Measurements from ENCODE around the gene C17orf113. TPM values are rescaled to one million over a fixed set of nuclear protein-coding genes. Genes with fewer than 3 reads are reported as not detected.

C17orf113 gene
- total and polyA plus RNA-seq, 5 donors from 2014 or later = 0.09 to 0.46 (median 0.33) TPM

DNA sequence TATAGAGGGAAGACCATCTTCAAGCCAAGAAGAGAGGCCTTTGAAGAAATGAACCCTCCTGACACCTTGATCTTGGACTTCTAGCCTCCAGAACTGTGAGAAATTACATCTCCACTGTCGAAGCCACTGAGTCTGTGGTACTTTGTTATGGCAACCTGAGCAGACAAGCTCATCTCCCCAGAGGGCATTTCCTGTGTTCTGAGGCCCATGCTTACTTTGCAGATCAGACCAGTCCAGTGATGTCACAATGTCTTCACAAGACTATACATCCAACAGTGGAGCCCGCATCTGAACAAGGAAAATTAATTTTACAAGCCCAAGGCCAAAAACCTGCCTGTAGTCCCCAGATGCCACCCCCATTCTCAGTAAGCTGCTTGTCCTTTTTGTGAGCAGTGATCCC, 14.8 kb upstream of the C17orf113 start:
- no peak overlapping the region for H3K27ac Mint-ChIP-seq

DNA sequence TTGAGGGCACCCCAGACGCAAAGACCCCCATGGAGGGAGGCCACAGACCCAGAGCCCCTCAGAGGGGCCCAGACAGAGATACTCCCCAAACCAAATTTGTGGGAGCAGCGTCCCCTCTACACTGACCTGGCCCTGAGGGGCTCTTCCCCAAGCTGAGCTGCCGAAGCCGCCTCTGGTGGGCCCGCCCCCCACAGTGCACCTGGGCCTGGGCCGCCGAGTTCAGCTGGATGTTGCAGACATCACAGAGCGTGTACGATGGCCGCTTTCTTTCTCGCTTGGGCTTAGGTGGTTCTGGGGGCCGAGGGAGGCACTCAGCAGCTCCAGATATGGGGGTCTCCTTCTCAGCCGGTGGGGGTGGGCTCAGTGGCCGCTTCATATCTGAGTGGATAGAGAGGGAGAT, 12.3 kb upstream of the C17orf113 start:
- H3K36me3 ChIP-seq (ENCODE audit: control insufficient read depth, insufficient read depth, low read length) = no peaks in the 10 kb centered on the region
- H3K9me3 ChIP-seq (ENCODE audit: control insufficient read depth in 2 of 2, low read length in 2 of 2) = no peaks in the 10 kb centered on the region
- peaks cover 0 to 19% (median 7%) of the 10 kb centered on the region in 4 donors for H3K4me1 Mint-ChIP-seq
- no peaks in the 10 kb centered on the region for H3K36me3 Mint-ChIP-seq
- no peak overlapping the region for H3K4me3 ChIP-seq (ENCODE audit: low read depth, low read length)
- DNase-seq = no peak
- H3K27ac Mint-ChIP-seq = no peak overlapping the region
- no peak overlapping the region for H3K27ac ChIP-seq (ENCODE audit: insufficient read depth, low read length, poor library complexity, severe bottlenecking)
- no peaks in the 10 kb centered on the region for H3K4me1 ChIP-seq (ENCODE audit: control insufficient read depth, insufficient read depth, low read length, poor library complexity, severe bottlenecking)
- no peak for ATAC-seq (ENCODE audit: low read depth in 2 of 2)
- no peak overlapping the region for H3K4me3 Mint-ChIP-seq
- H3K27me3 ChIP-seq (ENCODE audit: control insufficient read depth, insufficient read depth, low read length) = no peaks in the 10 kb centered on the region
- H3K9me3 Mint-ChIP-seq = no peaks in the 10 kb centered on the region
- peaks cover 16% of the 10 kb centered on the region for H3K27me3 Mint-ChIP-seq

More for the DNA sequence above, 14.8 kb upstream of the C17orf113 start:
- Mint-ChIP-seq H3K4me1 (peaks cover 0 to 19% (median 5%) of the 10 kb centered on the region in 4 donors), H3K9me3 (no peaks in the 10 kb centered on the region), H3K4me3 (no peak overlapping the region), H3K27me3 (peaks cover 12% of the 10 kb centered on the region), H3K36me3 (no peaks in the 10 kb centered on the region)
- no peaks in the 10 kb centered on the region for H3K4me1 ChIP-seq (ENCODE audit: control insufficient read depth, insufficient read depth, low read length, poor library complexity, severe bottlenecking)
- no peaks in the 10 kb centered on the region for H3K36me3 ChIP-seq (ENCODE audit: control insufficient read depth, insufficient read depth, low read length)
- ATAC-seq (ENCODE audit: low read depth in 2 of 2) (no peak), DNase-seq (peak in 1 of 3 donors; percentile 34)
- H3K27me3 ChIP-seq (ENCODE audit: control insufficient read depth, insufficient read depth, low read length) = no peaks in the 10 kb centered on the region
- no peaks in the 10 kb centered on the region for H3K9me3 ChIP-seq (ENCODE audit: control insufficient read depth in 2 of 2, low read length in 2 of 2)
- H3K4me3 ChIP-seq (ENCODE audit: low read depth, low read length) = no peak overlapping the region
- H3K27ac ChIP-seq (ENCODE audit: insufficient read depth, low read length, poor library complexity, severe bottlenecking) = no peak overlapping the region

DNA sequence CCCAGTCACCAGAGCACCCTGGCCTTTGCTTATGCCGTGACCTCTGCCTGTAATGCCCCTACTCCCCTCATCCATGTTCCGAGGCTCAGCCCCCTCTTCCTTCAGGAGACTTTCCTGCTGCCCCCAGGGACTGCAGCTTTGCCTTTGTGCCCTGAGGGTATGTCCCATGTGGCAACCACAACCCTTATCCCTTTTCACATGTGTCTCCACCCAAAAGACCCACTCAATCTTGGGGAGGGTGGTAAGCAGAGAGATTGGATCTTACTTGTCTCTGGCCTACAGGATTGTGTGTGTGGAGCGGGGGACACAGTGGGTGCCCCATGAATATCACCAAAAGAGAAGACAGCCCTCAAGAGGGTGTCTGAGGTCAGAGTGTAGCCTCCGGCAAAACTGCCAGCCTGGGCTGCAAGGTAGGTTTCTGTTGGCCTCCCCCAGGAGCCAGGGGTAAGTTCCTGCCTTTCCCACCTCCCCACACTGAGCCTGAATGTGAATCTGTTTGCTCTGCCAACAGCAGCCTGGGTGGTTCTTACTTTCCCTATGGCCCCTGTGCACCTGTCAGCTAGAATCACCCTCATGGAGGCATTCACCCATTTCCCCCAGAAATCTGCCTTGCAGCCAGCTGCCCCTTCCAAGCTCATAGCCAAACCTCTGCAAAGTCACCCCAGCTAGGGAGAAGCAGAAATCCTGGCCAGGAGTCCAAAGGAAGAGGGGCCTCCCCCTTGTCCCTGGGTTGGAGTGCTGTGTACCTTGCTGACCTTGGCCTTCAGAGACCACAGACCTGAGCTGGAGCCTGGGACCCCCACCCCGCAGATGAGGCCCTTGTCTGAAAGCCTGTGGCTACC, 11.5 kb upstream of the C17orf113 start:
- no peak overlapping the region for H3K27ac ChIP-seq (ENCODE audit: insufficient read depth, low read length, poor library complexity, severe bottlenecking)
- Mint-ChIP-seq H3K36me3 (no peaks in the 10 kb centered on the region), H3K27me3 (peaks cover 12% of the 10 kb centered on the region), H3K27ac (no peak overlapping the region), H3K9me3 (peaks cover 0 to 3% (median 0%) of the 10 kb centered on the region in 7 donors), H3K4me1 (peaks cover 0 to 17% (median 7%) of the 10 kb centered on the region in 4 donors), H3K4me3 (no peak overlapping the region)
- DNase-seq (no peak), ATAC-seq (ENCODE audit: low read depth in 2 of 2) (no peak)
- no peaks in the 10 kb centered on the region for H3K4me1 ChIP-seq (ENCODE audit: control insufficient read depth, insufficient read depth, low read length, poor library complexity, severe bottlenecking)
- H3K4me3 ChIP-seq (ENCODE audit: low read depth, low read length) = no peak overlapping the region
- H3K27me3 ChIP-seq (ENCODE audit: control insufficient read depth, insufficient read depth, low read length) = no peaks in the 10 kb centered on the region
- no peaks in the 10 kb centered on the region for H3K36me3 ChIP-seq (ENCODE audit: control insufficient read depth, insufficient read depth, low read length)
- no peaks in the 10 kb centered on the region for H3K9me3 ChIP-seq (ENCODE audit: control insufficient read depth in 2 of 2, low read length in 2 of 2)

DNA sequence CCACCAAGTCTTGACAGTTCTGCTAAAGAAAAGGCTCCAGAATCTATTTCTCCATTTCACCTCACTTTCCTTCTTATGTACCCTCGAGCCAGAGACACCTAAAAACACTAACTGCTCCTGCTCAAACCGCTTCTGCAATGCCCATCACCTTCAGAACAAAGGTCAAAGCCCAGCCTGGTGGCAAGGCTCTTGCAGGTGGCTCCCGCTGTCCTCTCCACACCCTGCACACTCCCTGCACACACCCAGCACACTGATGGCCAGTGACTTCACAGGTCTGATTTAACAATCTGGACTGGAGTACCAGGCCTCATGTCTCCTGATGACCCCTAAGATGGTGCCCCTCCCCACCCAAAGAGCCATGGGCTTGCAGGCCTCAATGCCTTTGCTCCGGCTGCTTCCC, 9.8 kb upstream of the C17orf113 start:
- H3K27me3 ChIP-seq (ENCODE audit: control insufficient read depth, insufficient read depth, low read length) = no peaks in the 10 kb centered on the region
- H3K4me1 ChIP-seq (ENCODE audit: control insufficient read depth, insufficient read depth, low read length, poor library complexity, severe bottlenecking) = no peaks in the 10 kb centered on the region
- H3K9me3 ChIP-seq (ENCODE audit: control insufficient read depth in 2 of 2, low read length in 2 of 2) = no peaks in the 10 kb centered on the region
- Mint-ChIP-seq H3K27me3 (peaks cover 18% of the 10 kb centered on the region), H3K9me3 (peaks cover 0 to 3% (median 0%) of the 10 kb centered on the region in 7 donors), H3K4me3 (no peak overlapping the region), H3K4me1 (peaks cover 0 to 16% (median 7%) of the 10 kb centered on the region in 4 donors), H3K27ac (peak overlapping the region in 2 of 3 donors; percentile 66 to 82), H3K36me3 (no peaks in the 10 kb centered on the region)
- no peak for DNase-seq
- ATAC-seq (ENCODE audit: low read depth in 2 of 2) = no peak
- no peak overlapping the region for H3K27ac ChIP-seq (ENCODE audit: insufficient read depth, low read length, poor library complexity, severe bottlenecking)
- H3K4me3 ChIP-seq (ENCODE audit: low read depth, low read length) = no peak overlapping the region
- H3K36me3 ChIP-seq (ENCODE audit: control insufficient read depth, insufficient read depth, low read length) = no peaks in the 10 kb centered on the region

DNA sequence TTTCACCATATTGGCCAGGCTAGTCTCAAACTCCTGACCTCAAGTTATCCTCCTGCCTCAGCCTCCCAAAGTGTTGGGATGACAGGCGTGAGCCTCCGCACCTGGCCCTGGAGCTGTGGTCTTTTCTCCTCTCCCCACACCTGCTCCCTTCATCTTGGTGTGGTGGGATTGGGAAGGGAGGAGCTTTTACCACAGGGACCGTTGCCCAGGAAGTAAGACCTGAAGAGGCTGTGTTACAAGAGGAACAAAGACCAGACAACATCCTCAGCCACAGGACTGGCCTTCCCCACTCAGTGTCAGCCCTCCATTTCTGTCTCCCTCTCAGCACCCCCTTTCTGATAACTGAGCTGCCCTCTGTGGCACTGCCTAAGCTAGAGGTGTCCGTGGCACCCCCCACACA, 9.4 kb upstream of the C17orf113 start:
- H3K36me3 Mint-ChIP-seq = no peaks in the 10 kb centered on the region
- H3K9me3 Mint-ChIP-seq = peaks cover 0 to 3% (median 0%) of the 10 kb centered on the region in 7 donors
- peaks cover 0 to 12% (median 7%) of the 10 kb centered on the region in 4 donors for H3K4me1 Mint-ChIP-seq
- H3K36me3 ChIP-seq (ENCODE audit: control insufficient read depth, insufficient read depth, low read length) = no peaks in the 10 kb centered on the region
- H3K4me1 ChIP-seq (ENCODE audit: control insufficient read depth, insufficient read depth, low read length, poor library complexity, severe bottlenecking) = no peaks in the 10 kb centered on the region
- no peak overlapping the region for H3K4me3 Mint-ChIP-seq
- no peaks in the 10 kb centered on the region for H3K9me3 ChIP-seq (ENCODE audit: control insufficient read depth in 2 of 2, low read length in 2 of 2)
- DNase-seq = no peak
- peaks cover 22% of the 10 kb centered on the region for H3K27me3 Mint-ChIP-seq
- ATAC-seq (ENCODE audit: low read depth in 2 of 2) = no peak
- no peak overlapping the region for H3K27ac ChIP-seq (ENCODE audit: insufficient read depth, low read length, poor library complexity, severe bottlenecking)
- no peak overlapping the region for H3K4me3 ChIP-seq (ENCODE audit: low read depth, low read length)
- H3K27me3 ChIP-seq (ENCODE audit: control insufficient read depth, insufficient read depth, low read length) = no peaks in the 10 kb centered on the region
- H3K27ac Mint-ChIP-seq = peak overlapping the region in 2 of 3 donors; percentile 66 to 82

DNA sequence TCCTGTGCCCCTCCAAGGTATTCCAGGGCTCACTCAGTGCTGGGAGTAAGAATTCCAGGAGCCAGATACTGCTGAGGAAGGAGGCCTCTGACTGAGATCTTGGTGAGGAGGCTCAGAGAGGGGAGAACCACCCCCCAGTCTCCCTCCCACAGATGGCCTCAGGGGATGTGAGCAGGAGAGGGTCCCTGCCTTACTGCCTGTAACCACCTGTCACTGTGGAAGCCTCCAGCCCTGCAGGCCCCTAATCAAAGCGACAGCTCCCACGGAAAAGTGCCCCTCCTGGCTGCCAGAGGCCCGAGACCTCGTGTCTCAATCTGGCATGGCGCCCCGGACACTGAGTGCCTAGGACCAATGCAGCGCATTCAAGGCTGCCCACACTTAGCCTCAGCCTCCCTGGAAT, 7.7 kb upstream of the C17orf113 start:
- DNase-seq = no peak

DNA sequence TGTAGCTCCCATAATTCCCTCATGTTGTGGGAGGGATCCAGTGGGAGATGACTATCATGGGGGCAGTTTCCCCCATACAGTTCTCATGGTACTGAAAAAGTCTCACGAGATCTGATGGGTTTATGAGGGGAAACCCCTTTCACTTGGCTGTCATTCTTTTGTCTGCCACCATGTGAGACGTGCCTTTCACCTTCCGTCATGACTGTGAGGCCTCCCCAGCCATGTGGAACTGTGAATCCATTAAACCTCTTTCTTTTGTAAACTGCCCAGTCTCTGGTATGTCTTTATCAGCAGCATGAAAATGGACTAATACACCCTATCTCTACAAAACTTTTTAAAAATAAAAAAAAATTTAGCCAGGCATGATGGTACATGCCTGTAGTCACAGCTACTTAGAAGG, 6.2 kb upstream of the C17orf113 start:
- H3K4me1 Mint-ChIP-seq = peaks cover 0 to 4% (median 0%) of the 10 kb centered on the region in 4 donors
- H3K9me3 Mint-ChIP-seq = peaks cover 0 to 3% (median 0%) of the 10 kb centered on the region in 7 donors
- H3K4me3 Mint-ChIP-seq = no peak overlapping the region
- no peaks in the 10 kb centered on the region for H3K4me1 ChIP-seq (ENCODE audit: control insufficient read depth, insufficient read depth, low read length, poor library complexity, severe bottlenecking)
- DNase-seq (no peak), ATAC-seq (ENCODE audit: low read depth in 2 of 2) (no peak)
- H3K9me3 ChIP-seq (ENCODE audit: control insufficient read depth in 2 of 2, low read length in 2 of 2) = no peaks in the 10 kb centered on the region
- H3K27me3 ChIP-seq (ENCODE audit: control insufficient read depth, insufficient read depth, low read length) = peaks cover 4% of the 10 kb centered on the region
- H3K27ac ChIP-seq (ENCODE audit: insufficient read depth, low read length, poor library complexity, severe bottlenecking) = no peak overlapping the region
- H3K36me3 Mint-ChIP-seq = no peaks in the 10 kb centered on the region
- no peak overlapping the region for H3K27ac Mint-ChIP-seq
- peaks cover 33% of the 10 kb centered on the region for H3K27me3 Mint-ChIP-seq
- H3K36me3 ChIP-seq (ENCODE audit: control insufficient read depth, insufficient read depth, low read length) = no peaks in the 10 kb centered on the region
- H3K4me3 ChIP-seq (ENCODE audit: low read depth, low read length) = no peak overlapping the region

More for the DNA sequence above, 7.7 kb upstream of the C17orf113 start:
- Mint-ChIP-seq H3K4me1 (peaks cover 0 to 4% (median under 1%) of the 10 kb centered on the region in 4 donors), H3K36me3 (no peaks in the 10 kb centered on the region), H3K27me3 (peaks cover 29% of the 10 kb centered on the region), H3K27ac (no peak overlapping the region), H3K9me3 (peaks cover 0 to 3% (median 0%) of the 10 kb centered on the region in 7 donors), H3K4me3 (no peak overlapping the region)
- H3K36me3 ChIP-seq (ENCODE audit: control insufficient read depth, insufficient read depth, low read length) = no peaks in the 10 kb centered on the region
- H3K27me3 ChIP-seq (ENCODE audit: control insufficient read depth, insufficient read depth, low read length) = peaks cover 4% of the 10 kb centered on the region
- H3K4me1 ChIP-seq (ENCODE audit: control insufficient read depth, insufficient read depth, low read length, poor library complexity, severe bottlenecking) = no peaks in the 10 kb centered on the region
- no peak overlapping the region for H3K4me3 ChIP-seq (ENCODE audit: low read depth, low read length)
- ATAC-seq (ENCODE audit: low read depth in 2 of 2) = no peak
- no peaks in the 10 kb centered on the region for H3K9me3 ChIP-seq (ENCODE audit: control insufficient read depth in 2 of 2, low read length in 2 of 2)
- no peak overlapping the region for H3K27ac ChIP-seq (ENCODE audit: insufficient read depth, low read length, poor library complexity, severe bottlenecking)

DNA sequence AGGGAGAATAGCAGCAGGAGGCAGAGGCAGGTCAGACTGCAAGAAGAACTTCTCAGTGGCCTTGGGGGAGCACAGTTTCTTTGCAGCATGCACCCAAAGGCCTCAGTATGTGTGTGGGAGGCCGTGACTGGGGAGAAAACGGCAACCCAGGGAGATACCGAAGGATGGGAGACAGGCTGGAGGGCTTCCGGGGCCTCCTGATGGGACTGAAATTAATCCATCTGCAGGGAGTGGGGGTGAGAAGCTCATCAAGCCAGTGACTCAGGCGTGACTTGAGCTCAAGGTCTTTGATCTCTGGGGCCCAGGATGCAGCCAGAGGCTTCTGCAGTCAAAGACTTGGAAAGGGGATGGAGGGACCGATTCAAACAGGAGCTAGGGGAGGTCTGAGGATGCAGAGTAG, 5.1 kb upstream of the C17orf113 start:
- Mint-ChIP-seq H3K9me3 (peaks cover 0 to 5% (median 0%) of the 10 kb centered on the region in 7 donors), H3K27ac (no peak overlapping the region), H3K27me3 (peaks cover 39% of the 10 kb centered on the region), H3K4me1 (peaks cover 0 to 7% (median 2%) of the 10 kb centered on the region in 4 donors), H3K4me3 (no peak overlapping the region), H3K36me3 (no peaks in the 10 kb centered on the region)
- Histone ChIP-seq H3K27ac (ENCODE audit: insufficient read depth, low read length, poor library complexity, severe bottlenecking) (no peak overlapping the region), H3K36me3 (ENCODE audit: control insufficient read depth, insufficient read depth, low read length) (no peaks in the 10 kb centered on the region), H3K9me3 (ENCODE audit: control insufficient read depth in 2 of 2, low read length in 2 of 2) (no peaks in the 10 kb centered on the region), H3K4me3 (ENCODE audit: low read depth, low read length) (no peak overlapping the region), H3K27me3 (ENCODE audit: control insufficient read depth, insufficient read depth, low read length) (peaks cover 4% of the 10 kb centered on the region), H3K4me1 (ENCODE audit: control insufficient read depth, insufficient read depth, low read length, poor library complexity, severe bottlenecking) (peaks cover 4% of the 10 kb centered on the region)
- ATAC-seq (ENCODE audit: low read depth in 2 of 2) (no peak), DNase-seq (no peak)

Measured in CD4-positive, CD25-positive, alpha-beta regulatory T cell (primary cell).